HG02610 (cell line): Measurements from ENCODE around the gene C1QL3.

Source experiments
- ATAC-seq: cut with Tn5 transposase; IDR thresholded peaks from one replicate; pipeline ENCODE4 v1.9.1; 2021; ENCODE audit warnings: mild to moderate bottlenecking, moderate library complexity; ENCODE audit not compliant: unreplicated experiment

Gene C1QL3

GRCh38 chr10:16521311-16522016 is at the start of gene C1QL3:
Gene C1QL3 (minus strand): TSS chr10:16521879. CDS start chr10:16521065, 814 bp downstream.
- ATAC-seq = peak; percentile 30

DNA sequence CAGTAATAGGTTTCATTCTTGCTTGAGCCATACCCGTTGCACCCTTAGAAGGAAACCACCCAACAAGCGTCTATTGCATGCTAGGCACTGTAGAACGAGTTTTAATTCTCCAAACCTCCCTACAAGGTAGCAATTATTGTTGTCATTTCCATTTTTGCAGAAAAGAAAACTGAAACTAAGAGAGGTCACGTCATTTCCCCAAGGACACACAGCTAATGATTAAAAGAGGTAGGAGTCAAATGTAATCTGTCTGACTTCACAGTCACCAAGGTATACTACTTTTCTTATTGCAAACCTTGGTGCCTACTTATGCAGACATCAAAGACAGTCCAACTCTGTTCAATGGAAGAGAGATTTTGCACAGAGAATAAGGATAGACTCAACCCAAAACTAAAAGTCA is 49.1 kb upstream of the C1QL3 start:
- ATAC-seq = peak; percentile 94

DNA sequence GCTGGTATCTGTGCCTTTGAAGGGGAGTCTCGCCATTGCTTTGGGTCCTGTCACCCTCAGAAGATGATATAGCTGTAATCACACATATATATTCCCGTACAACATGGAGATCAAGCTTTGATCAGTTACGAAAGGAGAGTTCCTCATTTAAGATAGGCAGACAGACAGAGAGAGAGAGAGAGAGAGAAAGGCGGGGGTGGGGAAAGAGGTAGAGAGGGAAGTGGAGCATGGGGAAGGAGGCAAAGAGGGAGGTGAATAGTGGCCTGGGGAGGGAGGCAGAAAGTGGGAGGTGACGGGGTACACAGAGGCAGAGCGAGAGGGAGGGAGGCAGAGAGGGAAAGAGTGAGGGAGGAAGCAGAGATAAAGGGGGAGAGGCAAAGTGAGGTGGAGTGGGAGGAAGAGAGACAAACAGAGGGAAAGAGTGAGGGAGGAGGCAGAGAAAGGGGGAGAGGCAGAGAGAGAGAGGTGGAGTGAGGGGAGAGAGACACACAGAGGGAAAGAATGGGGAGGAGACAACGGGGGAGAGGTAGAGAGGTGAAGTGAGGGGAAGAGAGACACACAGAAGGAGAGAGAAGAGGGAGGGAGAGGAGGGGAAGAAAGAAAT is 44.6 kb upstream of the C1QL3 start:
- ATAC-seq = no peak

- ATAC-seq = no peak
These were observed 43.9 kb upstream of the C1QL3 start for GRCh38 chr10:16565604-16566003.

GRCh38 chr10:16562891-16563290 is 41.2 kb upstream of the C1QL3 start:
- no peak for ATAC-seq

GRCh38 chr10:16559236-16559773 is 37.6 kb upstream of the C1QL3 start:
- ATAC-seq = no peak

DNA sequence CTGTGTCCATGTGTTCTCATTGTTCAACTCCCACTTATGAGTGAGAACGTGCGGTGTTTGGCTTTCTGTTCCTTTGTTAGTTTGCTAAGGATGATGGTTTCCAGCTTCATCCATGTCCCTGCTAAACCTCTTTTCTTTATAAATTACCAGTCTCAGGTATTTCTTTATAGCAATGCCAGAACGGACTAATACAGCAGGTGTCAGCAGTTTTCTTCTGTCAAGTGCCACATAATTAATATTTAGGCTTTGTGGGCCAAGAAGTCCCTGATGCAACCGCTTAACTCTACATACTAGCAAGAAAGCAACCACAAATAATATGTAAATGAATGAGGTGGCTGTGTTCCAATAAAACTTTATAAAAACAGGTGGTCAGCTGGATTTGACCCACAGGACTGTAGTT is 26.3 kb upstream of the C1QL3 start:
- ATAC-seq = no peak

DNA sequence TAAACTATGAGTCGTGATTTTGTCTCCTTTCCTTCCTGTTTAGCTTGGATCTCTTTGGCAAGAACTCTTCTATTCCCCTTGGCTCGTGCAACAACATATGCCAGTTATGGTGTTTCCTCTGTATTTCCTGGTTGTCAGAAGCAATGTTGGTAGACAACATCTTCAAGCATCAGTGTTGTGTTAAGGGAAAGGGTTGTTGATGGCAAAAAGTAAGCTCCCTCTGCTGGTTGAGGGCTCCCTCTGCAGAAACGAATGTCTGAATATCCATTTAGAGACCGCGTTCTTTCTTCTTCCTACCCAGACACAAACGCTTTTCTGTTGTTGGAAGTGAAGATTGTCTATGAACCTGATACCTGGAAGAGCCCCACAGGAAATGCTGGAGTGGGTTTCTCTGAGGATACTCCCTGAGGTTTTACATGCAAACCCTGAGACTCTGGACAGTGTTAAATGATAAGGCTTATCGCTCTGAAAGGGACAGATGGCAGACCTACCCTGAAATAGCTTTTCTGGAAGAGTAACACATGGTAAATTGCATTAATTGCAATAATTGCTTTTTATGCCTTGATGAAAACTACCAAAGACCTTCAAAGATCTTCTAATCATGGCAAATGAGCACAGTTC is 23.5 kb upstream of the C1QL3 start:
- peak; percentile 55 for ATAC-seq

GRCh38 chr10:16544591-16544990 is 22.9 kb upstream of the C1QL3 start:
- ATAC-seq = no peak

- ATAC-seq = no peak
These were observed 22.4 kb upstream of the C1QL3 start for GRCh38 chr10:16544099-16544498.

GRCh38 chr10:16536155-16536554 is 14.5 kb upstream of the C1QL3 start:
- no peak for ATAC-seq

DNA sequence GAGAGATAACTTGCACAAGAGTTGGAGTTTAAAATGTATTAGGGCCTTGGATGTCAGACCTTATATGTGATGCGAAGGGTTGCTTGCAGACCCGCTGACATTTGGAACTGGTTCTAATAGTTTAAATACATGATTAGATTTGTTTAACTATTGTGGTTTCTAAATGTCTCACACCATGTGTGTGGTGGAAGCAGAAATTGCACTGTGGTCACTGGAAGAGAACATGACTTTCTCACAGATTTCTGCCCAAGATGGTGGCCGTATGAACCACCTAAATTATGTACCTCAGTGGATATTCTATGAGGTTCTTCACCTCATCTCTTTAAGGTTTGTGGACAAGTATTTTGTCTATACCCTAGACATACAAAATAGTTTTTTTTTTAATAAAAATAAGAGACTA is 8.2 kb upstream of the C1QL3 start:
- ATAC-seq = no peak

DNA sequence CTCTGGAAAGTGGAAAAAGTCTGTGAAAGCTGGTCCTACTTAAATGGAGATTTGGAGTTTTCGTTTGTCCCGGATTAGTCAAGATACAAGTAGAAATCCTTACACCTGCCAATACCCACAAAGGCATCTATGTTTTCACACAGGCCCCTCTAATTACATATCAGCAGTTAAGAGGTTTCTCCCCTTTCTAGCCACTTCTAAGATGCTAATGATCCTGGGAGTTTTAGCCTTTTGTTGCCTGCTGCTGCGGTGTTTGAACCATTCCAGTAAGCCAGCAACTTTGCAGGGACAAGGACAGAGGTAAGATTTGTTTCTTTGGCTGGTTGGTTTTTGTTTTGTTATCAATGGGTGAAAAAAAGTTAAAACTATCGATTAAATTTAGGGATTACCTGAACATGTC is 5.8 kb upstream of the C1QL3 start:
- ATAC-seq = no peak

DNA sequence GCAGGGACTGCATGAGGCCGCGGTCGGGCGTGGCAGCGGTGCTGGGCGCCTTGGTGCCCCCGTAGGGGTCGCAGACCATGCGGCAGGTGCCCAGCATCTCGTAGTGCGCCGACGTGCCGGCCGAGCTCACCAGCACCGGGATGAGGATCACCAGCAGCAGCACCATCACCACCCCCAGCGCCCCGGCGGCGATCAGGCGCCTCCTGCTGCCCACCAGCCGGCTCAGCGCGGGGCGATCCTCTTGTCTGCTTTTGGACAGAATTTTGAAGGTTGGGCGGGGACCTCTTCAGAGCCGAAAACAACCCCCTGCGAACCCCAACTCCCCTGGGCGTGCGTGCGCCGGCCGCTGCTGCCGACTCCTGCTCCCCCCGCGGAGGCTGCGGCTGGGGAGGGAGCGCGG is 779 bp downstream of the C1QL3 start:
- ATAC-seq = peak; percentile 57

- ATAC-seq = peak; percentile 42
These were observed 1.5 kb downstream of the C1QL3 start for GRCh38 chr10:16519908-16520861.

- ATAC-seq = no peak
These were observed 2.3 kb downstream of the C1QL3 start for GRCh38 chr10:16519250-16519907.

GRCh38 chr10:16518822-16519221 is 2.9 kb downstream of the C1QL3 start:
- no peak for ATAC-seq

DNA sequence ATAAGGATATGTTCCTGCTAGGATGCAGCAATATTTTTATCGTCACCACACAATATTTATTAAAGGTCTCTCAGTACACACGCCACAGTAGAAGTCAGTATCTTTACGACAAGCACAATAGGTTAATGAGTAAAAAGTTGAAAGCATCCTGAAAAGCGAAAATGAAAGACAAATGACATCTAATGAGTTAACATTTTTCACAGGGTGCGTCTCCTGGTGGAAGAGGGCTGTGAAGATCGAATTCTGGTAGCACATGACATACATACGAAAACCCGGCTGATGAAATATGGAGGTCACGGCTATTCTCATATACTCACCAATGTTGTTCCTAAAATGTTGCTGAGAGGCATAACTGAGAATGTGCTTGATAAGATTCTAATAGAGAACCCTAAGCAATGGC is 10.8 kb downstream of the C1QL3 start:
- no peak for ATAC-seq

DNA sequence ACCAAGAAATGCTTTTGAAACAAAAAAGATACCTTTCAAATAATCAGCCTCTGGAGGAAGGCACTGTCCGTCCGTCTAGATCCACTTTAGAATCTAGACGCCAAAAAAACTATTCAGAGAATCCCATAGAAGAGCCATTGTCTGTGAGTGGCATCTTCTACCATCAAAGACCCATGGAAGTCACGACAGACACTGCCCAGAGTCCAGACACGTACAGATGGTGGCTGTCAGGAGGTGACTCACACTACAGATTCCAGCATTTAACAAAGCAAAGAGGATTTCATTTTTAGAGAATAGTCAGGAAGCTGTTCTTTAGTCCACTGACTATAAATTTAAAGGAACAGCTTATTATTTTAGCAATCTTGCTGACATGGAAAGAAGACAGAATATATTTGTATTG is 11.7 kb downstream of the C1QL3 start:
- no peak for ATAC-seq

DNA sequence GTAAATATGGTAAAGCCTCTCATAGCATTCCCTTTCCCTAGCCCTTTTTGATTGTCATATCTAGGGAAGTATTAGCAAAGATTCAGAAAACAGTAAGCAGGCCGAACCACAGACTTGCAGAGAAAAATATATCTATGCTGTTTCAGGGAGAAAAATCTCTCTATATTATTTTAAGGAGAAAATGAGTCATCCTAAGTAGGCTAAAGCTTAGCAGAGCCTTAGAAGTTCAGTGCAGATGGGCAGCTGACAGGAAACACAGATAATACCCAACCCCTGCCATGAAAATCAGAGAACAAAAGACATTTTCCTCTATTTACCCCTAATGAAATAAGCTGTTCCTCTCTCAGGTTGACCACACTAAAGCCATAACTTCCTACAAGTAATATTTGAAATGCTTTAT is 16.5 kb downstream of the C1QL3 start:
- ATAC-seq = no peak
